Smooth muscle cell of bladder (primary cell): ENCODE results near the gene CARD6. TPM values are rescaled to one million over a fixed set of nuclear protein-coding genes. Genes with fewer than 3 reads are reported as not detected.

Experiments
- total RNA-seq: library from RNA; depleted of rRNA; stranded (reverse); fragments of >200 nt; gene quantifications from 2 replicates; pipeline ENCODE4 v1.2.3, GENCODE V29; 2014

Gene CARD6
- 7.0 and 9.6 TPM in 2 replicates for total RNA-seq

GRCh38 chr5:40841068-40841805 lies at the start of gene CARD6:
Gene CARD6 (plus strand): TSS chr5:40841367. CDS start chr5:40841383, 16 bp downstream.

DNA sequence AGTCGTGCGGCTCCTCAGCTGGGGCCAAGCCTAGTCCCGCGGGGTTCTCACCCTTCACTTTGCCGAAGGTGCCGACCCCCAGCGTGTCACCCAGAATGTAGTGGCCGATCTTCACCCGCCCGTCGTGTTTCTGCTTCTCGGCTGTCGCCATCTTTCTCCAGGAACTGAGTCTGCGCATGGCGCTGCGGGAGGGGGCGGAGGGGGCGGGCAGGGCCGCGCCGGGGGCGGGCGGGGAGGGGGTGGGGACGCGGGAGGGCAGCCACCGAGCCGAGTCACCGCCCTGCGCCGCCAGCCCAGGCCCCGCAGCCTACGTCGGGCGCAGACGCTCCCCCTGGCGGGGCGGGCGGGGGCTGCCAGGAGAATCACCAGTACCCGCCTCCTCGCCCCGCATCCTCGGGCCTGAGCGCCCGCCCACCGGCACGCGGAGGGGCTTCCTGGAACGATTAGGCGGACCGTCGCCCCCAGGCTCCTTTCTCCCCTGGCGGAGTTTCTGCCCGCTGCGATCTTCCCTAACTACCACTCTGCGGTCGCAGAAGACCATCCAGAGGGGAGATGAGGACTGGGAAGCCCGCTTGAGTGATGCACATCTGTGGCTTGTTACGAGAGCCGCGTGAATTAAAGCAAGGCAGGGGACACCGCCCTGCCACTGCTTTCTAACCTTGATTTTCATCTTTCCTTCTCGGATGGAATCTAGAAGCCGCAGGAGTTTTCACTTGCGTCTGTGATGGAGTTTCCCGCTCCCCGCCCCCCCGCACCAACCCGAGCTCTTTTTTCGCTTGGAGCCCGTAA lies 43.0 kb upstream of the CARD6 start, which contains the start of gene PRKAA1:
Gene PRKAA1, minus strand, starts transcription at position 363 of the 789 bp plus-strand sequence. Its CDS starts 185 bp downstream, at position 178.

GRCh38 chr5:40834849-40835787 lies 6.0 kb upstream of the CARD6 start, which contains the start of gene RPL37:
Gene RPL37 (minus strand): TSS chr5:40835222. CDS start chr5:40835185, 37 bp downstream.

DNA sequence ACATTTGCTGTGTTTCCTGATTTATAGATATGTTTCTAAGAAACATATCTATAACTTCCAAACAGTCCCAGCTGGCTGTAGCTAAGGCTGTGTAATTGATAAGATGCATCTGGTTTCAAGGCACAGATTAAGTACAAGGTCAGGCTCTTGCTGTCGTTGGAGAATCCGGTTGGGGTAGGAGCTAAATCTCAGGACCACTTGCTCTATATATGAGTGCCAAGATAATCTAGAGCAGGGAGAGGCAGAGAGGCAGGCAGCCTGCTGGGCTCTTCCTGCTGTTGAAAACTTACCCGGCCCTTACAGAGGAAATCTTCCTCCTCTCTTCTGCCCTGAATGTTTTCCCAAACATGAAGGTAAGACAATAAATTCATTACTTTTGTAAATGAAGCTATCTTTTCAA lies 68.1 kb downstream of the CARD6 start, which contains the start of gene C7:
Gene C7, plus strand, starts transcription at position 234 of the 400 bp plus-strand sequence. Its CDS starts 114 bp downstream, at position 348.

Other genes starting within 250 kb of the CARD6 start
- 3.4 and 6.4 TPM in 2 replicates for gene PTGER4, start 161.5 kb upstream of the CARD6 start, total RNA-seq
- 12.9 and 13.5 TPM in 2 replicates for gene TTC33, start 85.4 kb upstream of the CARD6 start, total RNA-seq
- gene PRKAA1, start 43.0 kb upstream of the CARD6 start, total RNA-seq = 120 and 131 TPM in 2 replicates
- 3,252 and 3,508 TPM in 2 replicates for gene RPL37, start 6.1 kb upstream of the CARD6 start, total RNA-seq
- gene C7, start 68.1 kb downstream of the CARD6 start, total RNA-seq = 1.1 and 4.0 TPM in 2 replicates
- not detected in 2 replicates for gene MROH2B, start 230.0 kb downstream of the CARD6 start, total RNA-seq